Measurements from ENCODE around the gene TRAK1.

TRAK1 gene

GRCh38 chr3:42098171-42098570, 7.0 kb downstream of the TRAK1 start:
- no peak overlapping the region for H3K27ac ChIP-seq (replicated peaks)
- no peak for DNase-seq (ENCODE audit: low read depth in 1 of 2, low spot score in 1 of 2)
- H3K4me3 ChIP-seq (replicated peaks; ENCODE audit: insufficient read depth, low read length): no peak overlapping the region
- H3K27me3 ChIP-seq (ENCODE audit: insufficient read depth, poor library complexity, severe bottlenecking): no peaks in the 10 kb centered on the region
- TF ChIP-seq REST (IDR thresholded peaks at IDR 0.05; ENCODE audit: insufficient replicate concordance, low read depth) (no peak), GABPA (IDR thresholded peaks at IDR 0.05; ENCODE audit: low read depth) (no peak), POLR2AphosphoS5 (IDR thresholded peaks at IDR 0.05; ENCODE audit: low read depth) (no peak), SPI1 (IDR thresholded peaks at IDR 0.05; ENCODE audit: borderline replicate concordance, low read depth) (no peak), CTCF (IDR thresholded peaks at IDR 0.05; ENCODE audit: insufficient read depth, low read length) (no peak)

- Histone ChIP-seq H3K27ac (replicated peaks) (no peak overlapping the region), H3K27me3 (ENCODE audit: insufficient read depth, poor library complexity, severe bottlenecking) (no peaks in the 10 kb centered on the region), H3K4me3 (replicated peaks; ENCODE audit: insufficient read depth, low read length) (no peak overlapping the region)
- no peak for TF ChIP-seq SPI1 (IDR thresholded peaks at IDR 0.05; ENCODE audit: borderline replicate concordance, low read depth)
- TF ChIP-seq GABPA (IDR thresholded peaks at IDR 0.05; ENCODE audit: low read depth): no peak
- TF ChIP-seq POLR2AphosphoS5 (IDR thresholded peaks at IDR 0.05; ENCODE audit: low read depth): no peak
- TF ChIP-seq CTCF (IDR thresholded peaks at IDR 0.05; ENCODE audit: insufficient read depth, low read length): no peak
- no peak for TF ChIP-seq REST (IDR thresholded peaks at IDR 0.05; ENCODE audit: insufficient replicate concordance, low read depth)
- DNase-seq (ENCODE audit: low read depth in 1 of 2, low spot score in 1 of 2): no peak
Observed at GRCh38 chr3:42099020-42099765, 8.0 kb downstream of the TRAK1 start.

- Histone ChIP-seq H3K4me3 (replicated peaks; ENCODE audit: insufficient read depth, low read length) (no peak overlapping the region), H3K27ac (replicated peaks) (no peak overlapping the region), H3K27me3 (ENCODE audit: insufficient read depth, poor library complexity, severe bottlenecking) (no peaks in the 10 kb centered on the region)
- peak; percentile 29 to 38 for DNase-seq (ENCODE audit: low read depth in 1 of 2, low spot score in 1 of 2)
- TF ChIP-seq REST (IDR thresholded peaks at IDR 0.05; ENCODE audit: insufficient replicate concordance, low read depth): no peak
- TF ChIP-seq GABPA (IDR thresholded peaks at IDR 0.05; ENCODE audit: low read depth): no peak
- no peak for TF ChIP-seq SPI1 (IDR thresholded peaks at IDR 0.05; ENCODE audit: borderline replicate concordance, low read depth)
- no peak for TF ChIP-seq POLR2AphosphoS5 (IDR thresholded peaks at IDR 0.05; ENCODE audit: low read depth)
- TF ChIP-seq CTCF (IDR thresholded peaks at IDR 0.05; ENCODE audit: insufficient read depth, low read length): no peak
Observed at GRCh38 chr3:42101048-42101447, 9.9 kb downstream of the TRAK1 start.
